ENCODE data around the gene GK. TPM values are rescaled to one million over a fixed set of nuclear protein-coding genes. Genes with fewer than 3 reads are reported as not detected.
"Not testable (repeated sequence)": the region's sequence is repeated elsewhere in the genome, so short reads cannot be mapped to it uniquely, and the experiment has no call there.

GK gene
- total RNA-seq, 1 donor from 2014 or later: 14.2 TPM

GRCh38 chrX:30741545-30741944 is 88.3 kb downstream of the GK start:
- Histone ChIP-seq H3K4me1 (no peaks in the 10 kb centered on the region), H3K36me3 (no peaks in the 10 kb centered on the region), H3K27me3 (no peaks in the 10 kb centered on the region), H3K27ac (no peak overlapping the region), H3K9me3 (no peaks in the 10 kb centered on the region), H3K4me3 (no peak overlapping the region)
- no peak for TF ChIP-seq CTCF (IDR thresholded peaks at IDR 0.05)
- intact Hi-C loops (cut with DNase I): no loop called here
- no peak for DNase-seq (ENCODE audit: low spot score in 2 of 2)

DNA sequence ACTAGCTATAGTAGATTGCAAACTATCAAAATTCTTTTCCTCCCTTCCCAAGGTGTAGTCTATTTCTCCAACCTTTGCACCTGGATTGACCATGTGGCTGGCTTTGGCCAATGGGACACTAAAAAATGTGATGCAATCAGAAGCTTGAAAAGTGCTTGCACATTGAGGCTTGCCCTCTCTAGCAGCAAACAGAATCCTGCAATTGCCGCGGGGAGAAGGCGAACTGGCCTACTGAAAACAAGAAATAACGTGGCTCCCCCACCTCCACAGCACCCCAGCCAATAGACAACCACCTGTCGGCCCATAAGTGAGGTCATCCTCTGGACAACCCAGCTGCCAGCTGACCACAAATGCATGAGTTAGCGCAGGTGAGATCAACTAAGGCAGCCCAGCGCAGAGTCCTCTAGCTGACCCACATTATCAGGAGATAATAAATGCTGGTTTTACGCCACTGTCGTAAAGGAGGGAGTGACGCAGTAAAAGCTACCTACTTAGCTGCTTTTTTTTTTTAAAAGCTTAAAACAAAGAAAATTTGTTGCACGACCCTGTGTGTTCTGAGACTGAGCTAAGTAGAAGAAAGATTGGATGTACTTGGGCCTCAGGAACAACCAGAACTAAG is 95.2 kb downstream of the GK start:
- no peaks in the 10 kb centered on the region for H3K9me3 ChIP-seq
- TF ChIP-seq CTCF (IDR thresholded peaks at IDR 0.05): no peak
- H3K27ac ChIP-seq: no peak overlapping the region
- DNase-seq (ENCODE audit: low spot score in 2 of 2): no peak
- no peaks in the 10 kb centered on the region for H3K4me1 ChIP-seq
- H3K36me3 ChIP-seq: no peaks in the 10 kb centered on the region
- no peaks in the 10 kb centered on the region for H3K27me3 ChIP-seq
- H3K4me3 ChIP-seq: no peak overlapping the region
- intact Hi-C loops (cut with DNase I): no loop called here

- Histone ChIP-seq H3K27me3 (no peaks in the 10 kb centered on the region), H3K9me3 (no peaks in the 10 kb centered on the region), H3K4me1 (no peaks in the 10 kb centered on the region), H3K4me3 (no peak overlapping the region), H3K36me3 (no peaks in the 10 kb centered on the region), H3K27ac (no peak overlapping the region)
- no peak for DNase-seq (ENCODE audit: low spot score in 2 of 2)
- intact Hi-C loops (cut with DNase I): no loop called here
- no peak for TF ChIP-seq CTCF (IDR thresholded peaks at IDR 0.05)
These were observed 98.3 kb downstream of the GK start for GRCh38 chrX:30751497-30751896.

DNA sequence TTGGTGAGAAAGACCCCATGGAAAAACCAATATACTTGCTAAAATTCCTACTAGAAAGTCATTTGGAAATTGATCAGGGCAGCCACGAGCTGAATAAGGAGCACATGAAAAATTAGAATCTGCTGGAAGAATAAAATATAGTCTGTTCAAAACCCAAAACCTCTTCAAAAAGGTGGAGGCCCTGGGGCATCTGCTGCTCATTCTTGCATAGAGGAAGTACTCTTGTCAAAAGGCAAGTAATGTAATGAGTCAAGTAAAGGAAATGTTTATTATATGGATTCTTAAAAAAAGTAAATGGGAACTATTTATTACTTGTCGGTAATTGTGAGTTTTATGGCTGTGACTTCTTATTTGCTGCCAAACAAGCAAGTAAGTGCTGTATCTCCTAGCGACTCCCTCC is 109.5 kb downstream of the GK start:
- no peak overlapping the region for H3K27ac ChIP-seq
- no peaks in the 10 kb centered on the region for H3K9me3 ChIP-seq
- H3K4me3 ChIP-seq: no peak overlapping the region
- intact Hi-C loops (cut with DNase I): no loop called here
- no peak for TF ChIP-seq CTCF (IDR thresholded peaks at IDR 0.05)
- DNase-seq (ENCODE audit: low spot score in 2 of 2): no peak
- H3K4me1 ChIP-seq: no peaks in the 10 kb centered on the region
- H3K27me3 ChIP-seq: no peaks in the 10 kb centered on the region
- no peaks in the 10 kb centered on the region for H3K36me3 ChIP-seq

DNA sequence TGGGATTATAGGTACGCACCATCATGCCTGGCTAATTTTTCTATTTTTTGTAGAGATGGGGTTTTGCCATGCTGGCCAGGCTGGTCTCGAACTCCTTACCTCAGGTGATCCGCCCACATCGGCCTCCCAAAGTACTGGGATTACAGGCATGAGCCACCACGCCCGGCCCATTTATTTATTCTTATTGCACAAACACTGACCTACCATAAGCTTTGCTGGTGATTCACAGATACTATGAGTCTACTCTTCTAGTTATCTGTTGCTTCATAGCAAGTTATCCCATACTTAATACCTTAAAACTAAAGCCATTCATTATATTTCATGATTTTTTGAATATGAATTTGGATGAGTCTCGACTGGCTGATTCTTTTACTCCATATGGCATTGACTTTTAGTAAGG is 120.5 kb downstream of the GK start:
- H3K4me3 ChIP-seq; H3K27me3 ChIP-seq; H3K4me1 ChIP-seq; DNase-seq (ENCODE audit: low spot score in 2 of 2); H3K9me3 ChIP-seq; intact Hi-C loops (cut with DNase I); H3K27ac ChIP-seq; H3K36me3 ChIP-seq: not testable (repeated sequence)

- H3K36me3 ChIP-seq: no peaks in the 10 kb centered on the region
- no peak overlapping the region for H3K4me3 ChIP-seq
- no peak overlapping the region for H3K27ac ChIP-seq
- H3K9me3 ChIP-seq: no peaks in the 10 kb centered on the region
- H3K27me3 ChIP-seq: no peaks in the 10 kb centered on the region
- H3K4me1 ChIP-seq: no peaks in the 10 kb centered on the region
- intact Hi-C loops (cut with DNase I): no loop called here
- TF ChIP-seq CTCF (IDR thresholded peaks at IDR 0.05): no peak
- DNase-seq (ENCODE audit: low spot score in 2 of 2): no peak
These were observed 124.4 kb downstream of the GK start for GRCh38 chrX:30777575-30777974.
